Right lobe of liver (tissue), 4 donors: ENCODE results near the gene MYOM3.

Experiments used
- CTCF ChIP-seq, 4 donors: fragments of 200-600 bp in 3 of 4; fragments of 450-650 bp in 1 of 4; IDR thresholded peaks; one replicate each; pipeline versions ENCODE4 v1.5.1 to v1.8.0; 2016 to 2022; ENCODE audit warnings: antibody characterized with exemption in 4 of 4, mild to moderate bottlenecking in 2 of 4
- POLR2A ChIP-seq: fragments of 450-650 bp; IDR thresholded peaks from one replicate; pipeline ENCODE4 v1.6.1; 2017; ENCODE audit warnings: antibody characterized with exemption, mild to moderate bottlenecking
- donor health status: DM: no; HTN: no; CAD: no.
- donor health status: DM: no; HTN: no; CAD: no.
- donor health status: DM: no; HTN: yes; CAD: no.

GRCh38 chr1:24156542-24157260 is 44.8 kb upstream of the MYOM3 start:
- no peak for TF ChIP-seq CTCF (IDR thresholded peaks at IDR 0.05)
- TF ChIP-seq POLR2A: no peak
